GM18870 (cell line): ENCODE data around the gene RINL.

ENCODE experiments used
- ATAC-seq: cut with Tn5 transposase; IDR thresholded peaks from one replicate; pipeline ENCODE4 v1.9.1; 2021; ENCODE audit warnings: moderate library complexity; ENCODE audit not compliant: unreplicated experiment

RINL gene

GRCh38 chr19:38877781-38878574, at the start of gene RINL:
TSS of gene RINL (minus strand) at chr19:38878275. CDS start at chr19:38876742, 1,533 bp downstream.
- no peak for ATAC-seq

DNA sequence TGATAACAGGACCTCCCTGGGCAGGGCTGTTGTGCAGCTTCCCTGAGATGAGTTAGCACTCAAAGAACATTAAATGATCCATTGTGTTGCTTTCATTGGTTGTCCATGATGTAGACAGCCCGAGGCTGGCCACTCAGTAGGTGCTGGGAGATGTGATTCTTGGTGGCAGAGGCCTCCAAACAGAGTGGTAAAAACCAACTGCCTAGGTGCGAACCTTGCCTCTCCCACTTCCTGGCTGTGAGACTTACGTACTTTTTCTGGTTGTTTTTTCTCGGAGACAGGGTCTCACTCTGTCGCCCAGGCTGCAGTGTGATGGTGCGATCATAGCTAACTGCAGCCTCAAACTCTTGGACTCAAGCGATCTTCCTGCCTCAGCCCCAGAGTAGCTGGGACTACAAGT, 46.3 kb upstream of the RINL start:
- no peak for ATAC-seq

GRCh38 chr19:38922482-38922881, 44.4 kb upstream of the RINL start:
- ATAC-seq = no peak

- ATAC-seq = no peak
Measured at GRCh38 chr19:38921420-38922274, 43.6 kb upstream of the RINL start.

GRCh38 chr19:38920602-38921419, 42.7 kb upstream of the RINL start:
- ATAC-seq = no peak

DNA sequence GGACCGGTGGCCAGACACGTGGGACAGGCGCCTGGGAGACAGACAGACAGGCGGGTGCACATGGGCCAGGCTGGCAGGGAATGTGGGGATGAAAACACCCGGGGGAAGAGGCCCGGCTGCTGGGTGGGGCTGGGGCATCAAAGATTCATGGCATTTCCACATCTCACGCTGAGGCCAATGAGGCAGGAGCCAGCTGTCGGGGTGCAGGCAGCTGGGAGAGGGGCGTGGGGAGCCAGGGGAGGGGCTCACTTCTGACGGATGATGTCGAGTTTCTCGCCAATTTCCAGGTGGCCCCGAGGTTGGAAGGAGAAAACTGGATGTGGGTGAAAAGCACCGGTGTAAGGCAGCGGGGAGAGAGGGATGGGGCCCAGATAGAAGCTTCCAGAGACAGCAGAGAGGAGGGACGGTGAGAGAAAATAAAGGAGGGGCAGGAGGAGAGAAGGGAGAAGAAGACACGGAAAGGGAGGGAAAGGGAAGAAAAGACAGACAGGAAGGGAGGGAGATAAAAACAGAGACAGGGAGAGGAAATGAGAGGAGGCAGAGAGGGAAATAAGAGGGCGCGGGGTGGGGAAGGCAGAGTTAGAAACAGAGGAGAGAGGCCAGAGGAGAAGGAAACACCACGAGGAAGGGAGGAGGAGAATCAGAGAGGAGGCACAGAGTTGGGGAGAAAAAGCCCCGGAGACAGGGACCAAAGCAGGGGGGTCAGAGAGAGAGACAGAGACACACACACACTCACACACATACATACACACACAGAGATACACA, 41.9 kb upstream of the RINL start:
- ATAC-seq = no peak

GRCh38 chr19:38918526-38918925, 40.5 kb upstream of the RINL start:
- no peak for ATAC-seq

GRCh38 chr19:38917921-38918491, 39.9 kb upstream of the RINL start:
- no peak for ATAC-seq

GRCh38 chr19:38917516-38917915, 39.4 kb upstream of the RINL start:
- ATAC-seq = no peak

GRCh38 chr19:38915329-38916321, 37.5 kb upstream of the RINL start:
- ATAC-seq = no peak

- no peak for ATAC-seq
Measured at GRCh38 chr19:38913958-38914357, 35.9 kb upstream of the RINL start.

- ATAC-seq = no peak
Measured at GRCh38 chr19:38912600-38913514, 34.8 kb upstream of the RINL start.

- ATAC-seq = no peak
Measured at GRCh38 chr19:38911388-38912001, 33.4 kb upstream of the RINL start.

GRCh38 chr19:38910488-38910887, 32.4 kb upstream of the RINL start:
- ATAC-seq = no peak

GRCh38 chr19:38908911-38909310, 30.8 kb upstream of the RINL start:
- ATAC-seq = no peak

GRCh38 chr19:38907670-38908069, 29.6 kb upstream of the RINL start:
- ATAC-seq = no peak

GRCh38 chr19:38907227-38907626, 29.2 kb upstream of the RINL start:
- no peak for ATAC-seq
